ENCODE data around the gene CKB. TPM values are rescaled to one million over a fixed set of nuclear protein-coding genes. Genes with fewer than 3 reads are reported as not detected.

Gene CKB
- polyA plus RNA-seq, 3 donors = 0.76 to 12.5 (median 2.7) TPM

- Histone ChIP-seq H3K79me2 (ENCODE audit: insufficient read depth, low read length) (no peaks in the 10 kb centered on the region), H3K27ac (ENCODE audit: low read depth in 1 of 2, low read length in 2 of 2) (peak overlapping the region in 1 of 2 donors; percentile 14), H3K27me3 (ENCODE audit: control insufficient read depth in 2 of 2, insufficient read depth in 2 of 2, low read length in 2 of 2) (no peaks in the 10 kb centered on the region), H2AFZ (ENCODE audit: insufficient read depth, low read depth, low read length, poor library complexity, severe bottlenecking) (no peak overlapping the region), H3K9me3 (replicated peaks in 1 of 2; ENCODE audit: control insufficient read depth in 1 of 2, insufficient read depth in 1 of 2, low read length in 2 of 2) (no peaks in the 10 kb centered on the region), H3K4me3 (replicated peaks in 1 of 3; ENCODE audit: low read depth in 2 of 3, low read length in 3 of 3) (no peak overlapping the region), H3K4me2 (replicated peaks; ENCODE audit: extremely low read depth, low read length, poor library complexity, severe bottlenecking) (no peak overlapping the region), H3K4me1 (ENCODE audit: control insufficient read depth in 1 of 2, insufficient read depth in 2 of 2, low read length in 2 of 2) (no peaks in the 10 kb centered on the region), H4K20me1 (ENCODE audit: insufficient read depth, low read length) (peaks cover 31% of the 10 kb centered on the region), H3K9ac (ENCODE audit: insufficient read depth, low read length, poor library complexity, severe bottlenecking) (no peak overlapping the region), H3K36me3 (replicated peaks in 1 of 2; ENCODE audit: control insufficient read depth in 1 of 2, insufficient read depth in 2 of 2, low read length in 2 of 2) (peaks cover 46 to 88% of the 10 kb centered on the region in 2 donors)
- Mint-ChIP-seq H3K36me3 (peaks cover 61 to 91% of the 10 kb centered on the region in 2 donors), H3K27ac (no peak overlapping the region), H3K4me1 (no peaks in the 10 kb centered on the region), H3K4me3 (no peak overlapping the region), H3K27me3 (ENCODE audit: low read depth in 3 of 3) (peaks cover 0 to 2% (median 0%) of the 10 kb centered on the region in 3 donors), H3K9me3 (no peaks in the 10 kb centered on the region)
- no CpG with 5 or more reads among the region's 3 CpGs for WGBS (ENCODE audit: insufficient coverage)
- no peak for TF ChIP-seq CTCF (IDR thresholded peaks at IDR 0.05)
- intact Hi-C loops (cut with micrococcal nuclease) = no loop called here
- no peak for DNase-seq
Observed at GRCh38 chr14:103507751-103508150, 14.9 kb downstream of the CKB start.

- H3K9me3 ChIP-seq (replicated peaks in 1 of 2; ENCODE audit: control insufficient read depth in 1 of 2, insufficient read depth in 1 of 2, low read length in 2 of 2) = no peaks in the 10 kb centered on the region
- intact Hi-C loops (cut with micrococcal nuclease) = loop anchor here in 1 of 2 donors (5.0 kb wide), 1 partner anchor 42 kb away; no protein-coding TSS in a partner anchor
- H3K36me3 ChIP-seq (replicated peaks in 1 of 2; ENCODE audit: control insufficient read depth in 1 of 2, insufficient read depth in 2 of 2, low read length in 2 of 2) = peaks cover 60 to 95% of the 10 kb centered on the region in 2 donors
- H3K4me2 ChIP-seq (replicated peaks; ENCODE audit: extremely low read depth, low read length, poor library complexity, severe bottlenecking) = no peak overlapping the region
- no peaks in the 10 kb centered on the region for H3K9me3 Mint-ChIP-seq
- 88% methylated on average over 8 of the region's 8 CpGs for WGBS (ENCODE audit: insufficient coverage)
- no peaks in the 10 kb centered on the region for H3K79me2 ChIP-seq (ENCODE audit: insufficient read depth, low read length)
- H3K4me3 ChIP-seq (replicated peaks in 1 of 3; ENCODE audit: low read depth in 2 of 3, low read length in 3 of 3) = no peak overlapping the region
- no peak for TF ChIP-seq CTCF (IDR thresholded peaks at IDR 0.05)
- H3K27me3 ChIP-seq (ENCODE audit: control insufficient read depth in 2 of 2, insufficient read depth in 2 of 2, low read length in 2 of 2) = no peaks in the 10 kb centered on the region
- no peak for DNase-seq
- H3K36me3 Mint-ChIP-seq = peaks cover 66 to 93% of the 10 kb centered on the region in 2 donors
- peak overlapping the region in 4 of 7 donors; percentile 13 to 41 (median 30) for H3K27ac Mint-ChIP-seq
- no peak overlapping the region for H3K9ac ChIP-seq (ENCODE audit: insufficient read depth, low read length, poor library complexity, severe bottlenecking)
- no peak overlapping the region for H2AFZ ChIP-seq (ENCODE audit: insufficient read depth, low read depth, low read length, poor library complexity, severe bottlenecking)
- no peak overlapping the region for H3K4me3 Mint-ChIP-seq
- H3K27me3 Mint-ChIP-seq (ENCODE audit: low read depth in 3 of 3) = no peaks in the 10 kb centered on the region
- peak overlapping the region in 1 of 2 donors; percentile 11 for H3K27ac ChIP-seq (ENCODE audit: low read depth in 1 of 2, low read length in 2 of 2)
- peaks cover 53% of the 10 kb centered on the region for H4K20me1 ChIP-seq (ENCODE audit: insufficient read depth, low read length)
- H3K4me1 Mint-ChIP-seq = peaks cover 1% of the 10 kb centered on the region
- no peaks in the 10 kb centered on the region for H3K4me1 ChIP-seq (ENCODE audit: control insufficient read depth in 1 of 2, insufficient read depth in 2 of 2, low read length in 2 of 2)
Observed at GRCh38 chr14:103504991-103505565, 17.6 kb downstream of the CKB start.
